T-helper 2 cell treated with Interferon-gamma antibody and Interleukin-4, amounts not matched to agents 100 ng/mL and 5 ng/mL, for 36 hours (primary cell): Measurements from ENCODE around the gene AMER2. TPM values are rescaled to one million over a fixed set of nuclear protein-coding genes. Genes with fewer than 3 reads are reported as not detected.

Experiments
- intact Hi-C: fragments of 100-400 bp; cut with micrococcal nuclease; formaldehyde crosslinking; loops from one replicate; pipeline ENCODE4 v1.15.1; 2023
- total RNA-seq: library from RNA; stranded (reverse); gene quantifications from 2 replicates; pipeline ENCODE4 v1.2.3, GENCODE V29; 2022

Gene AMER2
- total RNA-seq: not detected in 2 replicates

GRCh38 chr13:25171517-25172302 is at the start of gene AMER2:
TSS of gene AMER2 (minus strand) at chr13:25172288. CDS start at chr13:25171619, 669 bp downstream.
- intact Hi-C loops: no loop called here

- intact Hi-C loops: no loop called here
These were observed 45.9 kb upstream of the AMER2 start for GRCh38 chr13:25218019-25218418.

- intact Hi-C loops: no loop called here
These were observed 45.2 kb upstream of the AMER2 start for GRCh38 chr13:25217023-25217885.

- intact Hi-C loops: no loop called here
These were observed 43.1 kb upstream of the AMER2 start for GRCh38 chr13:25215253-25215575.

- intact Hi-C loops: no loop called here
These were observed 42.6 kb upstream of the AMER2 start for GRCh38 chr13:25214491-25215252.

- intact Hi-C loops: no loop called here
These were observed 41.6 kb upstream of the AMER2 start for GRCh38 chr13:25213715-25214114.

GRCh38 chr13:25210842-25211569 is 38.9 kb upstream of the AMER2 start:
- intact Hi-C loops: no loop called here

- intact Hi-C loops: no loop called here
These were observed 35.3 kb upstream of the AMER2 start for GRCh38 chr13:25207291-25207810.

GRCh38 chr13:25204863-25205262 is 32.8 kb upstream of the AMER2 start:
- intact Hi-C loops: no loop called here

- intact Hi-C loops: no loop called here
These were observed 31.1 kb upstream of the AMER2 start for GRCh38 chr13:25203127-25203740.

- intact Hi-C loops: no loop called here
These were observed 28.7 kb upstream of the AMER2 start for GRCh38 chr13:25200783-25201182.

- intact Hi-C loops: no loop called here
These were observed 26.6 kb upstream of the AMER2 start for GRCh38 chr13:25198647-25199046.

- intact Hi-C loops: no loop called here
These were observed 24.9 kb upstream of the AMER2 start for GRCh38 chr13:25196971-25197370.

- intact Hi-C loops: no loop called here
These were observed 20.8 kb upstream of the AMER2 start for GRCh38 chr13:25192936-25193335.

- intact Hi-C loops: no loop called here
These were observed 20.4 kb upstream of the AMER2 start for GRCh38 chr13:25192489-25192888.

GRCh38 chr13:25192052-25192451 is 20.0 kb upstream of the AMER2 start:
- intact Hi-C loops: no loop called here

GRCh38 chr13:25190771-25191170 is 18.7 kb upstream of the AMER2 start:
- intact Hi-C loops: no loop called here

- intact Hi-C loops: no loop called here
These were observed 18.2 kb upstream of the AMER2 start for GRCh38 chr13:25190256-25190655.

- intact Hi-C loops: no loop called here
These were observed 15.5 kb upstream of the AMER2 start for GRCh38 chr13:25187596-25187995.

- intact Hi-C loops: no loop called here
These were observed 14.1 kb upstream of the AMER2 start for GRCh38 chr13:25186187-25186586.
